NCI-H345 (cell line): ENCODE measurements around the gene GAB1.
"Not testable (repeated sequence)": the region's sequence is repeated elsewhere in the genome, so short reads cannot be mapped to it uniquely, and the experiment has no call there.

Experiments
- DNase-seq: peaks from one replicate; lab custom pipeline; 2025; lab: John Stamatoyannopoulos, UW

GAB1 gene

GRCh38 chr4:143338313-143338712, 1.6 kb downstream of the GAB1 start:
- no peak for DNase-seq

GRCh38 chr4:143339497-143339896, 2.8 kb downstream of the GAB1 start:
- no peak for DNase-seq

GRCh38 chr4:143341186-143341755, 4.6 kb downstream of the GAB1 start:
- DNase-seq = peak; percentile 13

- no peak for DNase-seq
These were observed 6.7 kb downstream of the GAB1 start for GRCh38 chr4:143343276-143343831.

- no peak for DNase-seq
These were observed 7.4 kb downstream of the GAB1 start for GRCh38 chr4:143344041-143344440.

- DNase-seq = no peak
These were observed 8.1 kb downstream of the GAB1 start for GRCh38 chr4:143344774-143345173.

- no peak for DNase-seq
These were observed 8.7 kb downstream of the GAB1 start for GRCh38 chr4:143345356-143345755.

- no peak for DNase-seq
These were observed 9.5 kb downstream of the GAB1 start for GRCh38 chr4:143346206-143346605.

- peak; percentile 8 for DNase-seq
These were observed 10.9 kb downstream of the GAB1 start for GRCh38 chr4:143347484-143348111.

- no peak for DNase-seq
These were observed 11.8 kb downstream of the GAB1 start for GRCh38 chr4:143348233-143349077.

GRCh38 chr4:143349858-143350527, 13.3 kb downstream of the GAB1 start:
- not testable (repeated sequence) for DNase-seq

- DNase-seq = no peak
These were observed 14.5 kb downstream of the GAB1 start for GRCh38 chr4:143351149-143351691.

- peak; percentile 58 for DNase-seq
These were observed 15.2 kb downstream of the GAB1 start for GRCh38 chr4:143351774-143352451.

GRCh38 chr4:143352720-143353119, 16.0 kb downstream of the GAB1 start:
- no peak for DNase-seq

- DNase-seq = no peak
These were observed 17.1 kb downstream of the GAB1 start for GRCh38 chr4:143353797-143354196.

- no peak for DNase-seq
These were observed 18.3 kb downstream of the GAB1 start for GRCh38 chr4:143354990-143355389.

GRCh38 chr4:143355540-143356217, 19.0 kb downstream of the GAB1 start:
- no peak for DNase-seq

GRCh38 chr4:143356493-143356892, 19.8 kb downstream of the GAB1 start:
- peak; percentile 16 for DNase-seq

- DNase-seq = no peak
These were observed 20.6 kb downstream of the GAB1 start for GRCh38 chr4:143357161-143357845.

GRCh38 chr4:143358419-143358818, 21.7 kb downstream of the GAB1 start:
- no peak for DNase-seq
